Measurements from ENCODE around the gene B4GALT2.
A peak's percentile ranks its signal among the peaks of the same experiment; 100 is the strongest.

B4GALT2 gene

DNA sequence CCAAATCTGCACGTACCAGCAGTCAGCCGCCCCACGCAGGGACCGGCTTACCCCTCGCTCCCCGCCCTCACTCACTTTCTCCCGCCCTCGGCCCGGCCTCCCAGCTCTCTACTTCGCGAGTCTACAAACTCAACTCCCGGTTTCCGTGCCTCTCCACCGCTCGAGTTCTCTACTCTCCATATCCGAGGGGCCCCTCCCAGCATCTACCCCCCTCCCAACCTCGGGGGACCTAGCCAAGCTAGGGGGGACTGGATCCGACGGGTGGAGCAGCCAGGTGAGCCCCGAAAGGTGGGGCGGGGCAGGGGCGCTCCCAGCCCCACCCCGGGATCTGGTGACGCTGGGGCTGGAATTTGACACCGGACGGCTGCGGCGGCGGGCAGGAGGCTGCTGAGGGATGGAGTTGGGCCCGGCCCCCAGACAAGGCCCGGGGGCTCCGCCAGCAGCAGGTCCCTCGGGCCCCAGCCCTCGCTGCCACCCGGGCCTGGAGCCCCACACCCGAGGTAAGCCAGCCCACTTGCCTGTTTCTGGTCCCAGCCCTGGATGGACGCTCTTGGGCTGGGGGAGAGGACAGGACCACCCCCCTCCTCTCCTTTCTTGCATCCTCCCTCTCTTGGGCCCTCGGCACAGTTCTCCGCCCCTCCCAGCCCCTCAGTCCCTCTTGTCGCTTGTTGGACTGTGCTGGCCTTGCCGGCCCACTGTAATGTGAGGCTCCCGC lies 45.5 kb upstream of the B4GALT2 start, which contains the start of gene ARTN:
Gene ARTN, plus strand, starts transcription at position 416 of the 715 bp plus-strand sequence. CDS start 1,856 bp downstream, outside the sequence.
- 3% methylated on average over 30 of the region's 42 CpGs for WGBS (ENCODE audit: insufficient coverage)
- POLR2A ChIA-PET: interaction anchor here (0.6 to 1.0 kb wide), 2 partner anchors 77 to 170 kb away, joined by 3 to 4 read pairs; no protein-coding TSS in a partner anchor
- Histone ChIP-seq H3K4me3 (ENCODE audit: control insufficient read depth in 1 of 7, extremely low read depth in 1 of 7, insufficient read depth in 4 of 7, low read depth in 2 of 7, low read length in 6 of 7) (peak within 1 kb of the TSS in 4 of 7 experiments; percentile 11 to 69 (median 62)), H3K27ac (ENCODE audit: insufficient read depth in 1 of 2, low read depth in 1 of 2, low read length in 2 of 2, poor library complexity in 1 of 2, severe bottlenecking in 2 of 2) (no peak within 1 kb of the TSS), H3K4me1 (ENCODE audit: control extremely low read depth in 1 of 4, control insufficient read depth in 4 of 4, insufficient read depth in 4 of 4, low read length in 3 of 4) (peaks cover 0 to 37% (median 25%) of the 10 kb centered on the region in 4 experiments), H3K36me3 (ENCODE audit: control insufficient read depth in 4 of 4, insufficient read depth in 4 of 4, low read length in 3 of 4) (peaks cover 0 to 9% (median 4%) of the 10 kb centered on the region in 4 experiments), H3K27me3 (replicated peaks in 2 of 5; ENCODE audit: control insufficient read depth in 4 of 5, insufficient read depth in 5 of 5, low read length in 4 of 5) (peaks cover 0 to 26% (median 3%) of the 10 kb centered on the region in 5 experiments), H3K9me3 (ENCODE audit: control extremely low read depth in 1 of 5, control insufficient read depth in 4 of 5, insufficient read depth in 2 of 5, low read depth in 1 of 5, low read length in 4 of 5) (no peaks in the 10 kb centered on the region)
- peak in 2 of 3 donors; percentile 22 to 28 for DNase-seq
- CTCF ChIA-PET: interaction anchor here (0.7 to 8.3 kb wide), 24 partner anchors 10 to 406 kb away, joined by 3 to 247 read pairs (median 7); partner anchors contain the start of genes ATP6V0B, IPO13 and PTPRF

DNA sequence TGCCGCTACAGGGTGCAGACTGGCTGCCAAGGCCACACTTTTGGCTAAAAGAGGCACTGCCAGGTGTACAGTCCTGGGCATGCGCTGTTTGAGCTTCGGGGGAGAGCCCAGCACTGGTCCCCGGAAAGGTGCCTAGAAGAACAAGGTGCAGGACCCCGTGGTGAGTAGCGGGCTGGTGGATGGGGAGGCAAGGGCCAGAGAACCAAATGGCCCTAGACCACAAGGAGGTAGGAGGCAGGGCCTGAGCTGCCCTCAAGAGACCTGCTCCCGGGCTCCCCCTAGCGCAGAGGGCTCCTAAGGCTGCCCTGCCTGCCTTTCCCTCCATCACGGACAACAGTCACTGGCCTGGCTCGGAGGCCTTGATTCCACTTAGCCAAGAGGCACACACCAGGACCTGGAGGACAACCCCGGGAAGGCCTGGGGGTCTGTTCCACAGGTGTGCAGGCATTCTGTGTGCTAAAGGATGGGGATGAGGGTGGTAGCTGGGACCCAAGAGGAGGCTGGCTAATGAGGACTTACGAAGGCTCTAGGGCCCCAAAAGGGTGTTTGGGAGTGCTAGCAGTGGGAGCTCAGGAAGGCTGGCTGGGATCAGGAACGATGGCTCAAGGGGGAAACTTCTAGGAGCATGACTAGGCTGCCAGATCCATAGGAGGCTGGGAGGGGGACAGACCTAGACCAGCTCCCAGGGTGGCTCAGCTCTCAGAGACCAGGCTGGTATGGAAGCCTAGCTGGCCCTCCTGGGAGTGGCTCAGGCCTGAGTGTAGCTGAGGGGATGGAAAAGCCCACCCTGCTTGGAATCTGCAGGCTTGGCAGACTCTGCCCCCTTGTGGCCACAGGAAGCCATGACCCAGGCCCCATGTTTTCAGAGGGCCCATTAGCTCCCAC lies 44.7 kb upstream of the B4GALT2 start:
- Histone ChIP-seq H3K4me1 (ENCODE audit: control extremely low read depth in 1 of 4, control insufficient read depth in 4 of 4, insufficient read depth in 4 of 4, low read length in 3 of 4) (peaks cover 0 to 37% (median 25%) of the 10 kb centered on the region in 4 experiments), H3K4me3 (ENCODE audit: control insufficient read depth in 1 of 7, extremely low read depth in 1 of 7, insufficient read depth in 4 of 7, low read depth in 2 of 7, low read length in 6 of 7) (peak overlapping the region in 3 of 7 experiments; percentile 62 to 69 (median 63)), H3K9me3 (ENCODE audit: control extremely low read depth in 1 of 5, control insufficient read depth in 4 of 5, insufficient read depth in 2 of 5, low read depth in 1 of 5, low read length in 4 of 5) (no peaks in the 10 kb centered on the region), H3K27ac (ENCODE audit: insufficient read depth in 1 of 2, low read depth in 1 of 2, low read length in 2 of 2, poor library complexity in 1 of 2, severe bottlenecking in 2 of 2) (no peak overlapping the region), H3K36me3 (ENCODE audit: control insufficient read depth in 4 of 4, insufficient read depth in 4 of 4, low read length in 3 of 4) (peaks cover 0 to 9% (median 4%) of the 10 kb centered on the region in 4 experiments), H3K27me3 (replicated peaks in 2 of 5; ENCODE audit: control insufficient read depth in 4 of 5, insufficient read depth in 5 of 5, low read length in 4 of 5) (peaks cover 0 to 26% (median 3%) of the 10 kb centered on the region in 5 experiments)
- POLR2A ChIA-PET: interaction anchor here (1.2 to 1.4 kb wide), 2 partner anchors 13 to 171 kb away, joined by 5 read pairs; partner anchors contain the start of gene IPO13
- 23% methylated on average over 12 of the region's 13 CpGs for WGBS (ENCODE audit: insufficient coverage)
- DNase-seq: peak; percentile 42 to 68 (median 63)
- CTCF ChIA-PET: interaction anchor here (0.6 to 8.3 kb wide), 53 partner anchors 8 to 407 kb away, joined by 3 to 247 read pairs (median 5); partner anchors contain the start of genes ATP6V0B, IPO13, KDM4A and PTPRF

DNA sequence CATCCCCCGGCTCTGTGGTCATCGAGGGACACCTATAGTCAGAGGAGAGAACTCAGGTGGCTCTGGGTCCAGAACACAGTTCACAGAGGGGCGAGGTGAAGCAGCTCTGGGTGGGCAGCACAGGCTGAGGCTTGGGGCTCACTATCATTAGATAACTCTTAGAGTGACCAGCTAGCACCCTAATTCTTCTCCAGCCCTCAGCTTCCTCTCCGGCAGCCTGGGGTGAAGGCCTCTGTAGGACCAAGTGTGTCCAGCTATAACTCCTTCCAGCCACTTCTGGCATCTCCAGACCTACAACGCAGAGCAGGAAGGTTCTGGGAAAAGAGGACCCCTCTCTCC lies 44.1 kb upstream of the B4GALT2 start:
- no peaks in the 10 kb centered on the region for H3K9me3 ChIP-seq (ENCODE audit: control extremely low read depth in 1 of 5, control insufficient read depth in 4 of 5, insufficient read depth in 2 of 5, low read depth in 1 of 5, low read length in 4 of 5)
- H3K36me3 ChIP-seq (ENCODE audit: control insufficient read depth in 4 of 4, insufficient read depth in 4 of 4, low read length in 3 of 4): peaks cover 0 to 4% (median 2%) of the 10 kb centered on the region in 4 experiments
- H3K4me1 ChIP-seq (ENCODE audit: control extremely low read depth in 1 of 4, control insufficient read depth in 4 of 4, insufficient read depth in 4 of 4, low read length in 3 of 4): peaks cover 0 to 37% (median 25%) of the 10 kb centered on the region in 4 experiments
- peaks cover 0 to 26% (median 3%) of the 10 kb centered on the region in 5 experiments for H3K27me3 ChIP-seq (replicated peaks in 2 of 5; ENCODE audit: control insufficient read depth in 4 of 5, insufficient read depth in 5 of 5, low read length in 4 of 5)
- no peak overlapping the region for H3K27ac ChIP-seq (ENCODE audit: insufficient read depth in 1 of 2, low read depth in 1 of 2, low read length in 2 of 2, poor library complexity in 1 of 2, severe bottlenecking in 2 of 2)
- 58% methylated on average over 2 of the region's 5 CpGs for WGBS (ENCODE audit: insufficient coverage)
- CTCF ChIA-PET: interaction anchor here (0.6 to 8.3 kb wide), 52 partner anchors 9 to 407 kb away, joined by 3 to 247 read pairs (median 5); partner anchors contain the start of genes IPO13, KDM4A, PTPRF and ST3GAL3
- H3K4me3 ChIP-seq (ENCODE audit: control insufficient read depth in 1 of 7, extremely low read depth in 1 of 7, insufficient read depth in 4 of 7, low read depth in 2 of 7, low read length in 6 of 7): no peak overlapping the region
- no peak for DNase-seq
- POLR2A ChIA-PET: interaction anchor here (1.2 to 1.4 kb wide), 2 partner anchors 12 to 172 kb away, joined by 5 read pairs; partner anchors contain the start of gene IPO13

DNA sequence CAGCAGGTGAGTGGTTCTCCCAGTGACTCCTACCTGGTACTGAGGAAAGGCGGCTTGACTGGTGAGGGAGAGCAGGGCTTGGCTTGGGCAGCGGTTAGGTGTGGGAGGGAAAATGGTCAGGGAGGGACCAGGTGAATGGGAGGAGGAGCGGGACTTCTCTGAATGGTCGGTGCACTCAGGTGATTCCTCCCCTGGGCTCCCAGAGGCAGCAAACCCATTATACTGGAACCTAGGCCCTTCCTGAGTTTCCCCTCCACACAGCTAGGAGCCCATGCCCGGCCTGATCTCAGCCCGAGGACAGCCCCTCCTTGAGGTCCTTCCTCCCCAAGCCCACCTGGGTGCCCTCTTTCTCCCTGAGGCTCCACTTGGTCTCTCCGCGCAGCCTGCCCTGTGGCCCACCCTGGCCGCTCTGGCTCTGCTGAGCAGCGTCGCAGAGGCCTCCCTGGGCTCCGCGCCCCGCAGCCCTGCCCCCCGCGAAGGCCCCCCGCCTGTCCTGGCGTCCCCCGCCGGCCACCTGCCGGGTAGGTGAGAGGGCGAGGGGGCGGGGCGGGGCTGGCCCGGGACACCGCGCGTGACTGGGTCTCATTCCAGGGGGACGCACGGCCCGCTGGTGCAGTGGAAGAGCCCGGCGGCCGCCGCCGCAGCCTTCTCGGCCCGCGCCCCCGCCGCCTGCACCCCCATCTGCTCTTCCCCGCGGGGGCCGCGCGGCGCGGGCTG lies 43.1 kb upstream of the B4GALT2 start:
- H3K27me3 ChIP-seq (replicated peaks in 2 of 5; ENCODE audit: control insufficient read depth in 4 of 5, insufficient read depth in 5 of 5, low read length in 4 of 5): peaks cover 0 to 26% (median 3%) of the 10 kb centered on the region in 5 experiments
- DNase-seq: no peak
- H3K4me3 ChIP-seq (ENCODE audit: control insufficient read depth in 1 of 7, extremely low read depth in 1 of 7, insufficient read depth in 4 of 7, low read depth in 2 of 7, low read length in 6 of 7): peak overlapping the region; percentile 13 to 79 (median 41)
- H3K27ac ChIP-seq (ENCODE audit: insufficient read depth in 1 of 2, low read depth in 1 of 2, low read length in 2 of 2, poor library complexity in 1 of 2, severe bottlenecking in 2 of 2): no peak overlapping the region
- POLR2A ChIA-PET: interaction anchor here (1.2 kb wide), 1 partner anchor 172 kb away, joined by 5 read pairs; no protein-coding TSS in a partner anchor
- CTCF ChIA-PET: interaction anchor here (0.8 to 8.3 kb wide), 25 partner anchors 11 to 406 kb away, joined by 3 to 247 read pairs (median 7); partner anchors contain the start of genes IPO13, PTPRF and ST3GAL3
- WGBS (ENCODE audit: insufficient coverage): 7% methylated on average over 23 of the region's 48 CpGs
- H3K4me1 ChIP-seq (ENCODE audit: control extremely low read depth in 1 of 4, control insufficient read depth in 4 of 4, insufficient read depth in 4 of 4, low read length in 3 of 4): peaks cover 0 to 37% (median 25%) of the 10 kb centered on the region in 4 experiments
- H3K36me3 ChIP-seq (ENCODE audit: control insufficient read depth in 4 of 4, insufficient read depth in 4 of 4, low read length in 3 of 4): no peaks in the 10 kb centered on the region
- no peaks in the 10 kb centered on the region for H3K9me3 ChIP-seq (ENCODE audit: control extremely low read depth in 1 of 5, control insufficient read depth in 4 of 5, insufficient read depth in 2 of 5, low read depth in 1 of 5, low read length in 4 of 5)

DNA sequence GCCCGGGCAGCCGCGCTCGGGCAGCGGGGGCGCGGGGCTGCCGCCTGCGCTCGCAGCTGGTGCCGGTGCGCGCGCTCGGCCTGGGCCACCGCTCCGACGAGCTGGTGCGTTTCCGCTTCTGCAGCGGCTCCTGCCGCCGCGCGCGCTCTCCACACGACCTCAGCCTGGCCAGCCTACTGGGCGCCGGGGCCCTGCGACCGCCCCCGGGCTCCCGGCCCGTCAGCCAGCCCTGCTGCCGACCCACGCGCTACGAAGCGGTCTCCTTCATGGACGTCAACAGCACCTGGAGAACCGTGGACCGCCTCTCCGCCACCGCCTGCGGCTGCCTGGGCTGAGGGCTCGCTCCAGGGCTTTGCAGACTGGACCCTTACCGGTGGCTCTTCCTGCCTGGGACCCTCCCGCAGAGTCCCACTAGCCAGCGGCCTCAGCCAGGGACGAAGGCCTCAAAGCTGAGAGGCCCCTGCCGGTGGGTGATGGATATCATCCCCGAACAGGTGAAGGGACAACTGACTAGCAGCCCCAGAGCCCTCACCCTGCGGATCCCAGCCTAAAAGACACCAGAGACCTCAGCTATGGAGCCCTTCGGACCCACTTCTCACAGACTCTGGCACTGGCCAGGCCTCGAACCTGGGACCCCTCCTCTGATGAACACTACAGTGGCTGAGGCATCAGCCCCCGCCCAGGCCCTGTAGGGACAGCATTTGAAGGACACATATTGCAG lies 42.4 kb upstream of the B4GALT2 start:
- H3K27ac ChIP-seq (ENCODE audit: insufficient read depth in 1 of 2, low read depth in 1 of 2, low read length in 2 of 2, poor library complexity in 1 of 2, severe bottlenecking in 2 of 2): no peak overlapping the region
- WGBS (ENCODE audit: insufficient coverage): 14% methylated on average over 46 of the region's 56 CpGs
- no peaks in the 10 kb centered on the region for H3K36me3 ChIP-seq (ENCODE audit: control insufficient read depth in 4 of 4, insufficient read depth in 4 of 4, low read length in 3 of 4)
- peak overlapping the region; percentile 9 to 79 (median 42) for H3K4me3 ChIP-seq (ENCODE audit: control insufficient read depth in 1 of 7, extremely low read depth in 1 of 7, insufficient read depth in 4 of 7, low read depth in 2 of 7, low read length in 6 of 7)
- CTCF ChIA-PET: interaction anchor here (0.8 to 8.3 kb wide), 4 partner anchors 10 to 172 kb away, joined by 3 to 247 read pairs (median 74); partner anchors contain the start of gene IPO13
- DNase-seq: peak; percentile 25 to 76 (median 62)
- POLR2A ChIA-PET: interaction anchor here (0.9 kb wide), 1 partner anchor 10 kb away, joined by 3 read pairs; the partner anchor contains the start of gene IPO13
- H3K4me1 ChIP-seq (ENCODE audit: control extremely low read depth in 1 of 4, control insufficient read depth in 4 of 4, insufficient read depth in 4 of 4, low read length in 3 of 4): peaks cover 0 to 37% (median 25%) of the 10 kb centered on the region in 4 experiments
- H3K27me3 ChIP-seq (replicated peaks in 2 of 5; ENCODE audit: control insufficient read depth in 4 of 5, insufficient read depth in 5 of 5, low read length in 4 of 5): peaks cover 0 to 26% (median 3%) of the 10 kb centered on the region in 5 experiments
- H3K9me3 ChIP-seq (ENCODE audit: control extremely low read depth in 1 of 5, control insufficient read depth in 4 of 5, insufficient read depth in 2 of 5, low read depth in 1 of 5, low read length in 4 of 5): no peaks in the 10 kb centered on the region

Measured in common myeloid progenitor, CD34-positive (primary cell).